WTC11 (cell line): ENCODE results near the gene TMEM97. TPM values are rescaled to one million over a fixed set of nuclear protein-coding genes. Genes with fewer than 3 reads are reported as not detected.
"Not testable (repeated sequence)": the region's sequence is repeated elsewhere in the genome, so short reads cannot be mapped to it uniquely, and the experiment has no call there.

ENCODE experiments used
- ATAC-seq: fragments of 200-7000 bp; cut with Tn5 transposase; 2 replicates; pipeline ENCODE4 v1.10.0; 2021; ENCODE audit warnings: mild to moderate bottlenecking, moderate library complexity
- CTCF ChIA-PET: fragments of 300-600 bp; sonication (Branson Sonifier 250); formaldehyde crosslinking; loops from one replicate; lab custom pipeline; 2021; ENCODE audit warnings: antibody characterized with exemption; lab: Charles Lee
- POLR2A ChIA-PET: fragments of 350-600 bp; sonication (Branson Sonifier 250); formaldehyde crosslinking; loops from one replicate; lab custom pipeline; 2021; ENCODE audit warnings: antibody characterized with exemption; lab: Charles Lee
- DNase-seq: peaks from one replicate; pipeline ENCODE4 v3.0.0; 2021; ENCODE audit warnings: low spot score
- H3K27ac Mint-ChIP-seq: 2 replicates; pipeline ENCODE4 v1.8.0; 2021; ENCODE audit warnings: mixed read lengths
- H3K27me3 Mint-ChIP-seq: 2 replicates; pipeline ENCODE4 v1.8.0; 2021; ENCODE audit warnings: low read depth, mild to moderate bottlenecking, moderate library complexity, mixed read lengths
- H3K36me3 Mint-ChIP-seq: 2 replicates; pipeline ENCODE4 v1.8.0; 2021; ENCODE audit warnings: mixed read lengths
- H3K4me1 Mint-ChIP-seq: 2 replicates; pipeline ENCODE4 v1.8.0; 2022; ENCODE audit warnings: mixed read lengths
- H3K4me3 Mint-ChIP-seq: 2 replicates; pipeline ENCODE4 v1.8.0; 2021; ENCODE audit warnings: mild to moderate bottlenecking, moderate library complexity, mixed read lengths
- H3K9me3 Mint-ChIP-seq: 2 replicates; pipeline ENCODE4 v1.8.0; 2021; ENCODE audit warnings: mixed read lengths
- EMX1 ChIP-seq: fragments of 250-450 bp; sonication (Bioruptor Pico); IDR thresholded peaks from 2 replicates; pipeline ENCODE4 v1.8.0; 2021; ENCODE audit warnings: mild to moderate bottlenecking
- ESRRA ChIP-seq: sonication (generic); formaldehyde crosslinking; IDR thresholded peaks from 2 replicates; pipeline ENCODE4 v1.8.1; 2022; ENCODE audit warnings: mild to moderate bottlenecking, missing genetic modification reagents, borderline replicate concordance
- IRF2 ChIP-seq: sonication (generic); formaldehyde crosslinking; IDR thresholded peaks from 2 replicates; pipeline ENCODE4 v1.8.0; 2022; ENCODE audit warnings: low read depth, missing genetic modification reagents, borderline replicate concordance
- JAZF1 ChIP-seq: fragments of 250-450 bp; sonication (Bioruptor Pico); IDR thresholded peaks from 2 replicates; pipeline ENCODE4 v1.9.0; 2021; ENCODE audit warnings: moderate library complexity, mild to moderate bottlenecking, inconsistent platforms
- NFE2L1 ChIP-seq: sonication (generic); formaldehyde crosslinking; IDR thresholded peaks from 2 replicates; pipeline ENCODE4 v1.8.1; 2023; ENCODE audit warnings: missing genetic modification reagents
- NR1H2 ChIP-seq: sonication (generic); formaldehyde crosslinking; IDR thresholded peaks from 2 replicates; pipeline ENCODE4 v1.9.0; 2021; ENCODE audit warnings: mild to moderate bottlenecking, moderate library complexity, missing genetic modification reagents
- PRRX2 ChIP-seq: fragments of 250-450 bp; sonication (Bioruptor Pico); IDR thresholded peaks from 2 replicates; pipeline ENCODE4 v1.8.0; 2021; ENCODE audit warnings: mild to moderate bottlenecking
- RELA ChIP-seq: sonication (generic); formaldehyde crosslinking; IDR thresholded peaks from 2 replicates; pipeline ENCODE4 v1.8.1; 2022; ENCODE audit warnings: missing genetic modification reagents, mild to moderate bottlenecking, borderline replicate concordance
- SMAD3 ChIP-seq: sonication (generic); formaldehyde crosslinking; IDR thresholded peaks from 2 replicates; pipeline ENCODE4 v1.8.0; 2022; ENCODE audit warnings: missing genetic modification reagents, mild to moderate bottlenecking, borderline replicate concordance
- SOX15 ChIP-seq: fragments of 250-450 bp; sonication (Bioruptor Pico); IDR thresholded peaks from 2 replicates; pipeline ENCODE4 v1.9.0; 2021; ENCODE audit warnings: mild to moderate bottlenecking
- TEAD4 ChIP-seq: sonication (generic); formaldehyde crosslinking; IDR thresholded peaks from 2 replicates; pipeline ENCODE4 v1.8.0; 2022; ENCODE audit warnings: mild to moderate bottlenecking, missing genetic modification reagents
- ZNF121 ChIP-seq: sonication (generic); formaldehyde crosslinking; IDR thresholded peaks from 2 replicates; pipeline ENCODE4 v1.8.0; 2023; ENCODE audit warnings: missing genetic modification reagents
- ZNF138 ChIP-seq: sonication (generic); formaldehyde crosslinking; conservative IDR thresholded peaks from 2 replicates; pipeline ENCODE4 v1.8.1; 2022; ENCODE audit warnings: mild to moderate bottlenecking, moderate library complexity, missing genetic modification reagents
- ZNF232 ChIP-seq: sonication (generic); formaldehyde crosslinking; IDR thresholded peaks from 2 replicates; pipeline ENCODE4 v1.8.0; 2022; ENCODE audit warnings: mild to moderate bottlenecking, missing genetic modification reagents
- ZNF423 ChIP-seq: fragments of 250-450 bp; sonication (Bioruptor Pico); IDR thresholded peaks from 2 replicates; pipeline ENCODE4 v2.1.2; 2022; ENCODE audit warnings: mild to moderate bottlenecking, moderate library complexity
- total RNA-seq: library from RNA; stranded (reverse); gene quantifications from 3 replicates; pipeline ENCODE4 v1.2.3, GENCODE V29; 2021
- TF ChIP-seq, protein P1 (sequence below): fragments of 250-450 bp; sonication (Bioruptor Pico); IDR thresholded peaks from 2 replicates; pipeline ENCODE4 v1.9.0; 2021; ENCODE audit warnings: mild to moderate bottlenecking
- TF ChIP-seq, protein P2 (sequence below): sonication (generic); formaldehyde crosslinking; IDR thresholded peaks from 2 replicates; pipeline ENCODE4 v1.8.0; 2023; ENCODE audit warnings: missing genetic modification reagents, mild to moderate bottlenecking, borderline replicate concordance
- TF ChIP-seq, protein P3 (sequence below): sonication (generic); formaldehyde crosslinking; IDR thresholded peaks from 2 replicates; pipeline ENCODE4 v1.8.1; 2023; ENCODE audit warnings: mild to moderate bottlenecking, missing genetic modification reagents, moderate library complexity
- TF ChIP-seq, protein P4 (sequence below): sonication (generic); formaldehyde crosslinking; IDR thresholded peaks from 2 replicates; pipeline ENCODE4 v1.8.1; 2022; ENCODE audit warnings: mild to moderate bottlenecking, missing genetic modification reagents, moderate library complexity, borderline replicate concordance

TMEM97 gene
- total RNA-seq, 1 experiment from 2014 or later, result 68.0 TPM

DNA sequence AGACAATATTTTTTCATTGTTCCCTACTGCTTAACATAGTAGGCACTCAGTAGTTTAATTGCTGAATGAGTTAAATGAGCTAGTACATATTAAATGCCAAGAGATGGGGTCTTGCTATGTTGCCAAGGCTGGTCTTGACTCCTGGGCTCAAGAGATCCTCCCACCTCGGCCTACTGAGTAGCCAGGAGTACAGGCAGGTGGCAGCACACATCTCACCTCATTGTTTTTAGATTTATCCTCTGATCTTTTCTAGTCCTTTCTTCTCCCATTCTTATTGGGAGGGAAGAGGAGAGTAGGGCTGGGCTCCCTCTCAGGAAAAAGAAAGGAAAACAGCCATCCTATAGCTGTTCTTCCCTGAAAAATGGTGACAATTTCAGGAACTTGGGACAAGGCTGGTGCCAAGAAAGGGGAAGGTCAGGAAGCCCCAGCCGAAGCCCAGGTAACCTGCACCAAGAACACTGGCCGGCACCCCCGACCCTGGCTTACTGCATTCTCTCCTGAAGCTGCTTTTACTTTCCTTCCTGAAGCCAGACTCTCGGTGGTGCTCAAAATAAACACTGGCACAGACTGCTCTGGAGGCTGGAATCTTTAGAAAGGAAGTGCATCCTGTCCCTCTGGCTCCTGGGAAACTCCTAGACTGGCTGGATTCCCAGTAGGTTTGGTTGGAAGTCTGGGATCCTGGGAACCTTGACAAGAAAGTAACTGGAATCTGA is 19.2 kb downstream of the TMEM97 start:
- ChIA-PET POLR2A (no interaction called here), CTCF (no interaction called here)
- ATAC-seq (no peak), DNase-seq (no peak)
- peaks cover 18% of the 10 kb centered on the region for H3K36me3 Mint-ChIP-seq
- H3K4me1 Mint-ChIP-seq, result peaks cover 20% of the 10 kb centered on the region
- H3K9me3 Mint-ChIP-seq, result no peaks in the 10 kb centered on the region
- no peaks in the 10 kb centered on the region for H3K27me3 Mint-ChIP-seq
- TF ChIP-seq, protein P1, sequence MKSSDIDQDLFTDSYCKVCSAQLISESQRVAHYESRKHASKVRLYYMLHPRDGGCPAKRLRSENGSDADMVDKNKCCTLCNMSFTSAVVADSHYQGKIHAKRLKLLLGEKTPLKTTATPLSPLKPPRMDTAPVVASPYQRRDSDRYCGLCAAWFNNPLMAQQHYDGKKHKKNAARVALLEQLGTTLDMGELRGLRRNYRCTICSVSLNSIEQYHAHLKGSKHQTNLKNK, result no peak
- TF ChIP-seq JAZF1 (CRISPR knock-in tag), result no peak
- TF ChIP-seq, protein P2, sequence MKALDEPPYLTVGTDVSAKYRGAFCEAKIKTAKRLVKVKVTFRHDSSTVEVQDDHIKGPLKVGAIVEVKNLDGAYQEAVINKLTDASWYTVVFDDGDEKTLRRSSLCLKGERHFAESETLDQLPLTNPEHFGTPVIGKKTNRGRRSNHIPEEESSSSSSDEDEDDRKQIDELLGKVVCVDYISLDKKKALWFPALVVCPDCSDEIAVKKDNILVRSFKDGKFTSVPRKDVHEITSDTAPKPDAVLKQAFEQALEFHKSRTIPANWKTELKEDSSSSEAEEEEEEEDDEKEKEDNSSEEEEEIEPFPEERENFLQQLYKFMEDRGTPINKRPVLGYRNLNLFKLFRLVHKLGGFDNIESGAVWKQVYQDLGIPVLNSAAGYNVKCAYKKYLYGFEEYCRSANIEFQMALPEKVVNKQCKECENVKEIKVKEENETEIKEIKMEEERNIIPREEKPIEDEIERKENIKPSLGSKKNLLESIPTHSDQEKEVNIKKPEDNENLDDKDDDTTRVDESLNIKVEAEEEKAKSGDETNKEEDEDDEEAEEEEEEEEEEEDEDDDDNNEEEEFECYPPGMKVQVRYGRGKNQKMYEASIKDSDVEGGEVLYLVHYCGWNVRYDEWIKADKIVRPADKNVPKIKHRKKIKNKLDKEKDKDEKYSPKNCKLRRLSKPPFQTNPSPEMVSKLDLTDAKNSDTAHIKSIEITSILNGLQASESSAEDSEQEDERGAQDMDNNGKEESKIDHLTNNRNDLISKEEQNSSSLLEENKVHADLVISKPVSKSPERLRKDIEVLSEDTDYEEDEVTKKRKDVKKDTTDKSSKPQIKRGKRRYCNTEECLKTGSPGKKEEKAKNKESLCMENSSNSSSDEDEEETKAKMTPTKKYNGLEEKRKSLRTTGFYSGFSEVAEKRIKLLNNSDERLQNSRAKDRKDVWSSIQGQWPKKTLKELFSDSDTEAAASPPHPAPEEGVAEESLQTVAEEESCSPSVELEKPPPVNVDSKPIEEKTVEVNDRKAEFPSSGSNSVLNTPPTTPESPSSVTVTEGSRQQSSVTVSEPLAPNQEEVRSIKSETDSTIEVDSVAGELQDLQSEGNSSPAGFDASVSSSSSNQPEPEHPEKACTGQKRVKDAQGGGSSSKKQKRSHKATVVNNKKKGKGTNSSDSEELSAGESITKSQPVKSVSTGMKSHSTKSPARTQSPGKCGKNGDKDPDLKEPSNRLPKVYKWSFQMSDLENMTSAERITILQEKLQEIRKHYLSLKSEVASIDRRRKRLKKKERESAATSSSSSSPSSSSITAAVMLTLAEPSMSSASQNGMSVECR (CRISPR knock-in tag), result no peak
- TF ChIP-seq NR1H2, result no peak
- TF ChIP-seq ZNF232, result no peak
- 0 out of 2 replicates have a peak overlapping the region, but pooled peaks have one; percentile 25 for H3K27ac Mint-ChIP-seq
- H3K4me3 Mint-ChIP-seq, result no peak overlapping the region

DNA sequence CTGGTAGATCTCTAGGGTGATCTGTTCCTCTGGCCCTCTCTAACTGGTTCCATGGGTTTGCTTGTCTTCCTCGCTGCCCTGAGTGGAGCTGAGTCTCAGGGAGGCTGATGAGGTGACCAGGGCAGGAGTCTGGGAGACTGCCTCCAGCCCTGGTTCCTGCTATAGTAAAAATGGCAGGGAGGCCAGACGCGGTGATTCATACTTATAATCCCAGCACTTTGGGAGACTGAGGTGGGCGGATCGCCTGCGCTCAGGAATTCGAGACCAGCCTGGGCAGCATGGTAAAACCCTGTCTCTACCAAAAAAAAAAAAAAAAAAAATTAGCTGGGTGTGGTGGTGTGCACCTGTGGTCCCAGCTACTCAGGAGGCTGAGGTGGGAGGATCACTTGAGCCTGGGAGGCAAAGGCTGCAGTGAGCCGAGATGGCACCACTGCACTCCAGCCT is 19.8 kb downstream of the TMEM97 start:
- DNase-seq, H3K9me3 Mint-ChIP-seq, CTCF ChIA-PET, H3K4me3 Mint-ChIP-seq, H3K27ac Mint-ChIP-seq, H3K27me3 Mint-ChIP-seq, ATAC-seq: not testable (repeated sequence)
- peaks cover 20% of the 10 kb centered on the region for H3K4me1 Mint-ChIP-seq
- H3K36me3 Mint-ChIP-seq, result peaks cover 20% of the 10 kb centered on the region
- POLR2A ChIA-PET, result interaction anchor here (0.8 kb wide), 1 partner anchor 19 kb away, joined by 3 read pairs; the partner anchor contains the start of gene POLDIP2

DNA sequence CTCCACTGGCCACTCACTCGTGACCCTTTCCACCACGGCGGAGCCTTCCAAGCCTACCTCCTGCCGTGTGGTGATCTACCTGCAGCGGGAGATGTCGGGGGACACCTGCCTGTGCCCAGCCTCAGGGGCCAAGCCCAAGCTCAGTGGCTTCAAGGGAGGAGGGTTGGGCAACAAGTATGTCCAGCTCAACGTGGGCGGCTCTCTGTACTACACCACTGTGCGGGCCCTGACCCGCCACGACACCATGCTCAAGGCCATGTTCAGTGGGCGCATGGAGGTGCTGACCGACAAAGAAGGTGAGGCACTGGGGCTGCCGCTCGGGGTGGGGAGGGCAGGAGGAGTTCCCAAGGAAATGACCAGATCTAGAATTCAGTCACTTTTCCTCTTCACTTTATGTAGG is 20.4 kb downstream of the TMEM97 start:
- TF ChIP-seq ZNF138 (CRISPR knock-in tag) (no peak), PRRX2 (CRISPR knock-in tag) (no peak), SMAD3 (no peak), SOX15 (CRISPR knock-in tag) (no peak), ESRRA (no peak), IRF2 (CRISPR knock-in tag) (no peak), ZNF121 (CRISPR knock-in tag) (no peak), TEAD4 (CRISPR knock-in tag) (no peak), NFE2L1 (CRISPR knock-in tag) (no peak), ZNF423 (CRISPR knock-in tag) (no peak), RELA (CRISPR knock-in tag) (no peak), EMX1 (CRISPR knock-in tag) (no peak)
- TF ChIP-seq, protein P3, sequence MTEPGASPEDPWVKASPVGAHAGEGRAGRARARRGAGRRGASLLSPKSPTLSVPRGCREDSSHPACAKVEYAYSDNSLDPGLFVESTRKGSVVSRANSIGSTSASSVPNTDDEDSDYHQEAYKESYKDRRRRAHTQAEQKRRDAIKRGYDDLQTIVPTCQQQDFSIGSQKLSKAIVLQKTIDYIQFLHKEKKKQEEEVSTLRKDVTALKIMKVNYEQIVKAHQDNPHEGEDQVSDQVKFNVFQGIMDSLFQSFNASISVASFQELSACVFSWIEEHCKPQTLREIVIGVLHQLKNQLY (CRISPR knock-in tag), result no peak
- TF ChIP-seq, protein P4, sequence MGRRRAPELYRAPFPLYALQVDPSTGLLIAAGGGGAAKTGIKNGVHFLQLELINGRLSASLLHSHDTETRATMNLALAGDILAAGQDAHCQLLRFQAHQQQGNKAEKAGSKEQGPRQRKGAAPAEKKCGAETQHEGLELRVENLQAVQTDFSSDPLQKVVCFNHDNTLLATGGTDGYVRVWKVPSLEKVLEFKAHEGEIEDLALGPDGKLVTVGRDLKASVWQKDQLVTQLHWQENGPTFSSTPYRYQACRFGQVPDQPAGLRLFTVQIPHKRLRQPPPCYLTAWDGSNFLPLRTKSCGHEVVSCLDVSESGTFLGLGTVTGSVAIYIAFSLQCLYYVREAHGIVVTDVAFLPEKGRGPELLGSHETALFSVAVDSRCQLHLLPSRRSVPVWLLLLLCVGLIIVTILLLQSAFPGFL (CRISPR knock-in tag), result no peak
- TF ChIP-seq, all 79 proteins: peak for 0
- DNase-seq, result no peak
- ChIA-PET CTCF (interaction anchor here (1.0 kb wide), 1 partner anchor 77 kb away, joined by 3 read pairs; no protein-coding TSS in a partner anchor), POLR2A (interaction anchor here (0.6 to 0.8 kb wide), 2 partner anchors 18 to 61 kb away, joined by 3 read pairs; partner anchors contain the start of gene POLDIP2)
- Mint-ChIP-seq H3K4me1 (peaks cover 15% of the 10 kb centered on the region), H3K36me3 (peaks cover 22% of the 10 kb centered on the region), H3K27ac (no peak overlapping the region), H3K27me3 (no peaks in the 10 kb centered on the region), H3K4me3 (no peak overlapping the region), H3K9me3 (no peaks in the 10 kb centered on the region)
- no peak for ATAC-seq
